Body of pancreas (tissue), 4 donors: ENCODE data around the gene ALDH9A1. TPM values are rescaled to one million over a fixed set of nuclear protein-coding genes. Genes with fewer than 3 reads are reported as not detected.
A peak's percentile ranks its signal among the peaks of the same experiment; 100 is the strongest.
"Not testable (repeated sequence)": the region's sequence is repeated elsewhere in the genome, so short reads cannot be mapped to it uniquely, and the experiment has no call there.

Experiments used
- ATAC-seq: fragments of 150-250 bp; one replicate; pipeline ENCODE4 v1.9.1; 2016
- DNase-seq, 4 donors: peaks; one replicate each; pipeline ENCODE4 v3.0.0-alpha.2; 2019
- H3K27ac ChIP-seq, 4 donors: fragments of 200-600 bp; sonication (generic); 1 replicate in 3 of 4; 2 replicates in 1 of 4; pipeline versions ENCODE4 v1.5.1 to v1.6.1; 2016 to 2019; ENCODE audit warnings: mild to moderate bottlenecking in 1 of 4, mixed read lengths in 1 of 4, moderate library complexity in 1 of 4
- H3K27me3 ChIP-seq, 2 donors: fragments of 200-600 bp; sonication (generic); one replicate each; pipeline ENCODE4 v1.6.0; 2016; ENCODE audit warnings: mild to moderate bottlenecking in 1 of 2
- H3K36me3 ChIP-seq, 2 donors: fragments of 200-600 bp; sonication (generic); replicated peaks in 1 of 2; 2 replicates each; pipeline ENCODE4 v1.5.1; 2016; ENCODE audit warnings: low read depth in 2 of 2; ENCODE audit not compliant: insufficient read depth in 1 of 2
- H3K4me1 ChIP-seq: fragments of 200-600 bp; sonication (generic); one replicate; pipeline ENCODE4 v1.6.0; 2016
- H3K4me3 ChIP-seq, 2 donors: fragments of 200-600 bp; sonication (generic); 1 replicate in 1 of 2; 2 replicates in 1 of 2; pipeline ENCODE4 v1.5.1; 2016 to 2019
- H3K9me3 ChIP-seq, 3 donors: fragments of 200-600 bp; sonication (generic); 1 replicate in 2 of 3; 2 replicates in 1 of 3; pipeline ENCODE4 v1.5.1; 2016
- CTCF ChIP-seq, 7 experiments: fragments of 450-650 bp in 4 of 7; fragments of 200-600 bp in 3 of 7; sonication (generic) in 3 of 7; IDR thresholded peaks; one replicate each; pipeline ENCODE4 v1.5.1; 2016 to 2019; ENCODE audit warnings: antibody characterized with exemption in 7 of 7
- POLR2A ChIP-seq, 3 donors: fragments of 450-650 bp; IDR thresholded peaks; one replicate each; pipeline ENCODE4 v1.6.1; 2016; ENCODE audit warnings: antibody characterized with exemption in 3 of 3, mild to moderate bottlenecking in 2 of 3
- WGBS, 2 donors: methylation state at CpG; one replicate each; pipeline ENCODE4 v1.1.5; 2017; 5-methylcytosine and 5-hydroxymethylcytosine counted together
- intact Hi-C: fragments of 100-400 bp; cut with DNase I; formaldehyde crosslinking; loops from one replicate; pipeline ENCODE4 v1.15.1; 2023
- total RNA-seq, 2 donors: library from RNA; depleted of rRNA; stranded (reverse); fragments of >200 nt; gene quantifications; one replicate each; pipeline ENCODE4 v1.1.0, GENCODE V29; 2016

Gene ALDH9A1
- total RNA-seq = 10 to 100 TPM; 20.8 to 30.1 TPM

- Histone ChIP-seq H3K36me3 (no peaks in the 10 kb centered on the region), H3K27ac (peak within 1 kb of the TSS; percentile 65 to 89 (median 84)), H3K27me3 (no peaks in the 10 kb centered on the region), H3K9me3 (no peaks in the 10 kb centered on the region), H3K4me3 (peak within 1 kb of the TSS; percentile 67 to 80), H3K4me1 (peaks cover 21% of the 10 kb centered on the region)
- peak; percentile 83 to 90 (median 84) for DNase-seq
- WGBS, 2 donors = 0% methylated on average over 41 to 63 of the region's 65 CpGs
- ATAC-seq = peak; percentile 91
- TF ChIP-seq CTCF (IDR thresholded peaks at IDR 0.05) (peak in 6 of 7 experiments; percentile 12 to 50 (median 22)), POLR2A (IDR thresholded peaks at IDR 0.05) (peak; percentile 65 to 89 (median 89))
- intact Hi-C loops = no loop called here
Observed at GRCh38 chr1:165697881-165698760, at the start of gene ALDH9A1. TSS of gene ALDH9A1 (minus strand) at chr1:165698562. CDS start at chr1:165698558, 4 bp downstream.

DNA sequence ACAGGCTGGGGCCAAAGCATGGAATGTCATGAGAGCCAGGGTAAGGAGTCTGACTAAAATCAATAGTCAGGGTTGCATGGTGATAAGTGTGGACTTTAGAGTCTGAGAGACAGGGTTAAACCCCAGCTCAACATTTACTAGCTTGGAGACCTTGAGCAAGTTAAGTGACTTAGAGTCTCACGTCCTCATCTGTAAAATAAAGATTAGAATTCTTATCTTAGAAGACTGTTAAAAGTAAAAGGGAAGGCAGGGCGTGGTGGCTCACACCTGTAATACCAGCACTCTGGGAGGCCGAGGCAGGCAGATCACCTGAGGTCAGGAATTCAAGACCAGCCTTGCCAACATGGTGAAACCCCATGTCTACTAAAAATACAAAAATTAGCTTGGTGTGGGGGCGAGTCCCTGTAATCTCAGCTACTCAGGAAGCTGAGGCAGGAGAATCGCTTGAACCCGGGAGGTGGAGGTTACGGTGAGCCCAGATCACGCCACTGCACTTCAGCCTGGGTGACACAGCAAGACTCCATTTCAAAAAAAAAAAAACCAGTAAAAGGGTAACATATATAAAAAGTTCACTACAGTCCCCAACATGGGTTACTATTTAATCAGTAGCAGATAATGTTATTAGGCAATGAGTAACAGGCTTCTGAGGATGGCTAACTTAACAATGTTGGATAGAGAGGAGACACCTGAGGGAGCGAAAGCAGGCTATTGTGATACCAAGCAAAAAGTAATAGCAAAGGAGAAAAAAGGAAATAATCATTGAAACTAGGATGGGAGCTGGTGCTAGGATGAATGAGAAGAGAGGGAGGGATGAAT is 49.5 kb upstream of the ALDH9A1 start:
- Histone ChIP-seq H3K36me3 (peaks cover 0 to 6% of the 10 kb centered on the region in 2 donors), H3K27ac (no peak overlapping the region), H3K4me1 (peaks cover 11% of the 10 kb centered on the region), H3K4me3 (no peak overlapping the region), H3K27me3 (no peaks in the 10 kb centered on the region), H3K9me3 (no peaks in the 10 kb centered on the region)
- WGBS, 2 donors = 74 to 79% methylated on average over 9 of the region's 9 CpGs
- ATAC-seq (peak; percentile 53), DNase-seq (no peak)
- intact Hi-C loops = no loop called here
- no peak for TF ChIP-seq POLR2A (IDR thresholded peaks at IDR 0.05)
- TF ChIP-seq CTCF (IDR thresholded peaks at IDR 0.05) = no peak

DNA sequence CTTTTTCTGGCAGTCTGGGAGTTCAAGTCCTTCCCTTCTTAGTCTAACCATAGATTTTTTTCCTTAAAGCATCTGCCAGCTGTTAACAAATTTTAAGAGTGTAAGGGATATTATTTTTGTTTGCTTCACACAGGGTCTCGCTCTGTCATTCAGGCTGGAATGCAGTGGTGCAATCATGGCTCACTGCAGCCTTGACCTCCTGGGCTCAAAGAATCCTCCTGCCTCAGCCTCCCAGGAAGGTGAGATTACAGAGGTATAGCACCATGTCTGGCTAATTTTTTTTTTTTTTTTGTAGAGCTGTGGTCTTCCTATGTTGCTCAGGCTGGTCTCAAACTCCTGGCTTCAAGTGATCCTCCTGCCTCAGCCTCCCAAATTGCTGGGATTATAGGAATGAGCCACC is 46.6 kb upstream of the ALDH9A1 start:
- ATAC-seq, DNase-seq, H3K27ac ChIP-seq, H3K9me3 ChIP-seq, H3K27me3 ChIP-seq, intact Hi-C loops, H3K4me3 ChIP-seq: not testable (repeated sequence)
- peaks cover 11% of the 10 kb centered on the region for H3K4me1 ChIP-seq
- 94 to 100% methylated on average over 1 of the region's 1 CpG for WGBS, 2 donors
- H3K36me3 ChIP-seq = peaks cover 0 to 12% of the 10 kb centered on the region in 2 donors

DNA sequence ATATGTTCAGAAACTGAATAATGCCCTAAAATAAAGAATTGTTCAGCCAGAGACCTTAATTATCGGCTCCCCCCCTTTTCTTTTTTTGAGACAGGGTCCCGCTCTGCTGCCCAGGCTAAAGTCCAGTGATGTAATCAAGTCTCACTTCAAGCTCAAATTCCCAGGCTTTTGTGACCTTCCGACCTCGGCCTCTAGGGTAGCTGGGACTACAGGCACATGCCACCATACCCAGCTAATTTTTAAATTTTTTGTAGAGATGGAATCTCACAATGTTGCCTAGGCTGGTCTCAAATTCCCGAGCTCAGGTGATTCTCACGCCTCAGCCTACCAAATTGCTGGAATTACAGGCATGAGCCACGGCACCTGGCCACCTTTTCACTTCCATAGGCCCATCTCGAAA is 43.8 kb upstream of the ALDH9A1 start:
- intact Hi-C loops = no loop called here
- DNase-seq (no peak), ATAC-seq (no peak)
- Histone ChIP-seq H3K36me3 (peaks cover 0 to 12% of the 10 kb centered on the region in 2 donors), H3K9me3 (no peaks in the 10 kb centered on the region), H3K27ac (no peak overlapping the region), H3K27me3 (no peaks in the 10 kb centered on the region), H3K4me1 (no peaks in the 10 kb centered on the region), H3K4me3 (no peak overlapping the region)
- TF ChIP-seq POLR2A (IDR thresholded peaks at IDR 0.05) = no peak
- 93 to 97% methylated on average over 8 of the region's 8 CpGs for WGBS, 2 donors

DNA sequence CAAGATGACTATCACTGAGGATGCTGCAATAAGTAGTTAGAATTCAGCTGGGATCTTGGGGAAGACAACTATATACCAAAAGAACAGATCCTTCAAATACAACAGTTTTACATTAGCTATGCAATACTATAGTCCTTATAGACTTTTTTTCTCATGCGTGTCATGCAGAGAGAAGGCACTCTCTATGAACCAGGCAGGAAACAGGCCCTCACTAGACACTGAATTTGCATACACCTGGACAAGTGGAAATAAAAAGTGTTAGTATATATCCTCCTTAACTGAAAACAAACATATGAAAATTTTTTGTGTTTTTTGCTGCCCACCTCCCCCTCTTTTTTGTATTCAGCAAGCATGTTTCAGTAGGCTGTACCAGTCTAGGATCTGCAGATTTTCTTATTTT is 40.4 kb upstream of the ALDH9A1 start:
- intact Hi-C loops = no loop called here
- DNase-seq (no peak), ATAC-seq (no peak)
- Histone ChIP-seq H3K36me3 (peaks cover 3 to 11% of the 10 kb centered on the region in 2 donors), H3K4me3 (no peak overlapping the region), H3K27ac (no peak overlapping the region), H3K27me3 (no peaks in the 10 kb centered on the region), H3K4me1 (no peaks in the 10 kb centered on the region), H3K9me3 (no peaks in the 10 kb centered on the region)
- TF ChIP-seq POLR2A (IDR thresholded peaks at IDR 0.05) = no peak
- no peak for TF ChIP-seq CTCF (IDR thresholded peaks at IDR 0.05)
- 79 to 100% methylated on average over 1 of the region's 1 CpG for WGBS, 2 donors
